CD14-positive monocyte (primary cell): ENCODE data around the gene AMOTL2. TPM values are rescaled to one million over a fixed set of nuclear protein-coding genes. Genes with fewer than 3 reads are reported as not detected.

Experiments used
- DNase-seq, 3 donors: peaks; one replicate each; pipeline ENCODE4 v3.0.0-alpha.2; 2011 to 2022
- H2AFZ ChIP-seq: 2 replicates; pipeline ENCODE4 v1.6.0; 2012; ENCODE audit warnings: mild to moderate bottlenecking, low read depth, low read length, inconsistent platforms; ENCODE audit not compliant: insufficient read depth, poor library complexity, severe bottlenecking
- H3K27ac ChIP-seq, 2 donors: 1 replicate in 1 of 2; 2 replicates in 1 of 2; pipeline ENCODE4 v1.5.1; 2012 to 2013; ENCODE audit warnings: low read length in 2 of 2, control low read depth in 1 of 2, inconsistent platforms in 1 of 2, low read depth in 1 of 2, mild to moderate bottlenecking in 1 of 2
- H3K27me3 ChIP-seq, 2 donors: one replicate each; pipeline versions ENCODE4 v1.6.0 to v1.6.1; 2011 to 2013; ENCODE audit warnings: low read length in 2 of 2; ENCODE audit not compliant: control insufficient read depth in 2 of 2, insufficient read depth in 2 of 2
- H3K36me3 ChIP-seq, 2 donors: replicated peaks in 1 of 2; 1 replicate in 1 of 2; 2 replicates in 1 of 2; pipeline versions ENCODE4 v1.5.1 to v1.6.1; 2012 to 2013; ENCODE audit warnings: low read length in 2 of 2, control low read depth in 1 of 2, inconsistent platforms in 1 of 2, mild to moderate bottlenecking in 1 of 2; ENCODE audit not compliant: insufficient read depth in 2 of 2, control insufficient read depth in 1 of 2
- H3K4me1 ChIP-seq, 2 donors: 1 replicate in 1 of 2; 2 replicates in 1 of 2; pipeline versions ENCODE4 v1.5.1 to v1.6.1; 2012 to 2013; ENCODE audit warnings: low read length in 2 of 2, control low read depth in 1 of 2, inconsistent platforms in 1 of 2, mild to moderate bottlenecking in 1 of 2, moderate library complexity in 1 of 2; ENCODE audit not compliant: insufficient read depth in 2 of 2, control insufficient read depth in 1 of 2
- H3K4me2 ChIP-seq: replicated peaks from 2 replicates; pipeline ENCODE3; 2012; ENCODE audit warnings: low read length, moderate library complexity, mild to moderate bottlenecking; ENCODE audit not compliant: poor library complexity, severe bottlenecking; ENCODE audit errors: extremely low read depth
- H3K4me3 ChIP-seq, 3 experiments: fragments of 200-600 bp in 1 of 3; sonication (generic) in 1 of 3; replicated peaks in 1 of 3; 1 replicate in 2 of 3; 2 replicates in 1 of 3; pipeline ENCODE4 v1.5.1; 2011 to 2013; ENCODE audit warnings: low read length in 3 of 3, mild to moderate bottlenecking in 3 of 3, control low read depth in 2 of 3, low read depth in 2 of 3, inconsistent platforms in 1 of 3, moderate library complexity in 1 of 3
- H3K79me2 ChIP-seq: 2 replicates; pipeline ENCODE4 v1.6.0; 2012; ENCODE audit warnings: mild to moderate bottlenecking, control low read depth, inconsistent platforms, low read length, moderate library complexity; ENCODE audit not compliant: insufficient read depth
- H3K9ac ChIP-seq: 2 replicates; pipeline ENCODE4 v1.6.0; 2017; ENCODE audit warnings: low read length, mild to moderate bottlenecking; ENCODE audit not compliant: insufficient read depth, poor library complexity, severe bottlenecking
- H3K9me3 ChIP-seq, 2 donors: replicated peaks in 1 of 2; 1 replicate in 1 of 2; 2 replicates in 1 of 2; pipeline versions ENCODE4 v1.5.1 to v1.6.1; 2012 to 2013; ENCODE audit warnings: low read length in 2 of 2, control low read depth in 1 of 2; ENCODE audit not compliant: control insufficient read depth in 1 of 2, insufficient read depth in 1 of 2
- H4K20me1 ChIP-seq: 2 replicates; pipeline ENCODE4 v1.6.0; 2012; ENCODE audit warnings: mild to moderate bottlenecking, low read length, control low read depth, moderate library complexity; ENCODE audit not compliant: insufficient read depth
- H3K27ac Mint-ChIP-seq, 7 donors: one replicate each; pipeline ENCODE4 v1.8.0; 2020; ENCODE audit warnings: mild to moderate bottlenecking in 7 of 7, mixed read lengths in 7 of 7, moderate library complexity in 6 of 7, inconsistent platforms in 2 of 7
- H3K27me3 Mint-ChIP-seq, 3 donors: one replicate each; pipeline ENCODE4 v1.8.0; 2021 to 2022; ENCODE audit warnings: low read depth in 3 of 3, mild to moderate bottlenecking in 3 of 3, mixed read lengths in 3 of 3, moderate library complexity in 3 of 3, inconsistent platforms in 1 of 3
- H3K36me3 Mint-ChIP-seq, 2 donors: one replicate each; pipeline ENCODE4 v1.8.0; 2020; ENCODE audit warnings: mixed read lengths in 2 of 2, inconsistent platforms in 1 of 2, mild to moderate bottlenecking in 1 of 2
- H3K4me1 Mint-ChIP-seq: one replicate; pipeline ENCODE4 v1.8.0; 2020; ENCODE audit warnings: mild to moderate bottlenecking, mixed read lengths
- H3K4me3 Mint-ChIP-seq, 2 donors: one replicate each; pipeline ENCODE4 v1.8.0; 2020; ENCODE audit warnings: mild to moderate bottlenecking in 2 of 2, mixed read lengths in 2 of 2, moderate library complexity in 1 of 2
- H3K9me3 Mint-ChIP-seq, 7 donors: one replicate each; pipeline ENCODE4 v1.8.0; 2020 to 2022; ENCODE audit warnings: mixed read lengths in 7 of 7, mild to moderate bottlenecking in 6 of 7, moderate library complexity in 6 of 7, inconsistent platforms in 2 of 7
- WGBS: methylation state at CpG from one replicate; pipeline ENCODE4 v1.1.5; 2013; ENCODE audit warnings: missing lambda C conversion rate; ENCODE audit not compliant: insufficient coverage; 5-methylcytosine and 5-hydroxymethylcytosine counted together
- intact Hi-C, 2 donors: fragments of 100-400 bp; cut with micrococcal nuclease; formaldehyde crosslinking; loops; one replicate each; pipeline versions ENCODE4 v1.15.0 to v1.15.1; 2023
- polyA plus RNA-seq, 3 donors: library from polyadenylated mRNA; depleted of rRNA in 1 of 3; unstranded in 2 of 3; stranded (reverse) in 1 of 3; fragments of 300-500 nt in 2 of 3; fragments of >200 nt in 1 of 3; fragmentation: Illumina TruSeq in 2 of 3; gene quantifications; 1 replicate in 2 of 3; 2 replicates in 1 of 3; pipeline ENCODE4 v1.2.3, GENCODE V29; 2012 to 2021
- TF ChIP-seq, protein P1 (sequence below): fragments of 200-600 bp; IDR thresholded peaks from one replicate; pipeline ENCODE4 v1.8.0; 2022; ENCODE audit warnings: antibody characterized with exemption, mild to moderate bottlenecking

The AMOTL2 gene
- polyA plus RNA-seq, 3 donors: 0.01 TPM; not detected in 2

DNA sequence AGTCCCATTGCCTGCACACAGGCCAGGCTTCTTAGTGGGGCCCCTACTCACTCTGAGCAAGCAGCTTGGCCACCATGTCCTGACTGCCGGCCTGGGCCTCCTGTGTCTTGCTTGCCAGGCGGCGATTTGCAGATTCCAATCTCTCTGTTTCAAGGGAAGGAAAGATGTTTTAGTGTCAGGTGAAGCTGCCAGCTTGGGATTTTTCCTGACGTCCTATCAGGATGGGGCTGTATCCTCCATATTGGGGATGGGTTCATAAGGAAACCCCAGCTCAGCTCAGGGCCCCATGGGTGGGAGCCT is 8.5 kb downstream of the AMOTL2 start:
- H3K4me3 ChIP-seq: no peak overlapping the region
- H3K36me3 ChIP-seq: no peaks in the 10 kb centered on the region
- H3K9me3 Mint-ChIP-seq: peaks cover 0 to 6% (median 0%) of the 10 kb centered on the region in 7 donors
- H3K9me3 ChIP-seq: no peaks in the 10 kb centered on the region
- no peak overlapping the region for H3K4me2 ChIP-seq
- H4K20me1 ChIP-seq: no peaks in the 10 kb centered on the region
- TF ChIP-seq, protein P1, sequence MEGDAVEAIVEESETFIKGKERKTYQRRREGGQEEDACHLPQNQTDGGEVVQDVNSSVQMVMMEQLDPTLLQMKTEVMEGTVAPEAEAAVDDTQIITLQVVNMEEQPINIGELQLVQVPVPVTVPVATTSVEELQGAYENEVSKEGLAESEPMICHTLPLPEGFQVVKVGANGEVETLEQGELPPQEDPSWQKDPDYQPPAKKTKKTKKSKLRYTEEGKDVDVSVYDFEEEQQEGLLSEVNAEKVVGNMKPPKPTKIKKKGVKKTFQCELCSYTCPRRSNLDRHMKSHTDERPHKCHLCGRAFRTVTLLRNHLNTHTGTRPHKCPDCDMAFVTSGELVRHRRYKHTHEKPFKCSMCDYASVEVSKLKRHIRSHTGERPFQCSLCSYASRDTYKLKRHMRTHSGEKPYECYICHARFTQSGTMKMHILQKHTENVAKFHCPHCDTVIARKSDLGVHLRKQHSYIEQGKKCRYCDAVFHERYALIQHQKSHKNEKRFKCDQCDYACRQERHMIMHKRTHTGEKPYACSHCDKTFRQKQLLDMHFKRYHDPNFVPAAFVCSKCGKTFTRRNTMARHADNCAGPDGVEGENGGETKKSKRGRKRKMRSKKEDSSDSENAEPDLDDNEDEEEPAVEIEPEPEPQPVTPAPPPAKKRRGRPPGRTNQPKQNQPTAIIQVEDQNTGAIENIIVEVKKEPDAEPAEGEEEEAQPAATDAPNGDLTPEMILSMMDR: no peak
- WGBS: no CpG with 5 or more reads among the region's 4 CpGs
- H3K4me1 ChIP-seq: peaks cover 7 to 9% of the 10 kb centered on the region in 2 donors
- H3K4me3 Mint-ChIP-seq: no peak overlapping the region
- H3K36me3 Mint-ChIP-seq: no peaks in the 10 kb centered on the region
- H2AFZ ChIP-seq: no peak overlapping the region
- no peak for DNase-seq
- H3K27me3 ChIP-seq: peaks cover 3 to 24% of the 10 kb centered on the region in 2 donors
- H3K79me2 ChIP-seq: no peaks in the 10 kb centered on the region
- H3K4me1 Mint-ChIP-seq: peaks cover 13% of the 10 kb centered on the region
- peaks cover 25 to 43% (median 27%) of the 10 kb centered on the region in 3 donors for H3K27me3 Mint-ChIP-seq
- H3K27ac Mint-ChIP-seq: no peak overlapping the region
- intact Hi-C loops: no loop called here
- no peak overlapping the region for H3K27ac ChIP-seq
- no peak overlapping the region for H3K9ac ChIP-seq

DNA sequence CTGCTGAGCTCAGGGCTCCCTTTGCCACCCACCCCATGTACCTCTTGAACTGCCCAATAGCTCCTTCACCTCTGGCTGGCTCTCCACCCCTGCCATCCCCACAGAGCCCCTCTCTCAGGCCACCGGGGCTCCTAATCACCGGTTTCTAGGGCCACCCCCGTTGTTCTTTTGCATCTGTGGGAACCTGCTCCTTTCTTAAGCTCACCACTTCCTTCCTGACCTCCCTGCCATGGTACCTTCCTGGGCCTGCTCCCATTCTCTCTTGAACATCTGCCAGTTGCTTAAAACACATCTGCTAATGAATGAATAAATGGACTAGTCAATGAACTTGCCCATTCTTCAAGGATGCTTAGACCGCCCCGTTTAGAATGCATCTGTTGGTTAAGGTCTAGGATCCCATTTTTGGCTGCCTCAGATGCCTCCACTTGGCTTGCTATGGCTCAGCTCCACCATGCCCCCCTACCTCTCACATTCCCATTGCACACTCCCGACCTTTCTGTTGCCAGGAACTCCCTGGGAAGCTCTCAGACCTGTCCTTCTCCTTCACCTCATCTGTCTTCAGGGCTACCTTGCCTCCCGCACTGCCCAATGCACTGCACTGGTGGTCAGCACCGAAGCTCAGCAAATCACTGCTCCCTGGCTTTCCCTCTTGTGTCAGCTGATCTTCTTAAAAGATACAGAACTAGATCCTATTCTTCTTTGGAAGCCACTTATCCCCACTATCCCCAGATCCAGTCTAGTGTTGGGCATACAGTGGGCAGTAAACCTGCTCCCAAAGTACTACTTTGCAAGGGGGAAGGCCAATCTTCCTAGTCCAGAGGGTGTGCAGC is 9.1 kb downstream of the AMOTL2 start:
- no peak overlapping the region for H3K4me2 ChIP-seq
- peaks cover 7 to 9% of the 10 kb centered on the region in 2 donors for H3K4me1 ChIP-seq
- no peaks in the 10 kb centered on the region for H3K79me2 ChIP-seq
- H3K36me3 ChIP-seq: no peaks in the 10 kb centered on the region
- peak overlapping the region in 1 of 2 donors; percentile 85 for H3K4me3 Mint-ChIP-seq
- no peak overlapping the region for H3K27ac ChIP-seq
- no peaks in the 10 kb centered on the region for H3K9me3 ChIP-seq
- 45% methylated on average over 6 of the region's 8 CpGs for WGBS
- peaks cover 0 to 6% (median 0%) of the 10 kb centered on the region in 7 donors for H3K9me3 Mint-ChIP-seq
- no peaks in the 10 kb centered on the region for H3K36me3 Mint-ChIP-seq
- H3K27me3 ChIP-seq: peaks cover 3 to 24% of the 10 kb centered on the region in 2 donors
- no peak for DNase-seq
- TF ChIP-seq, protein P1: no peak
- no peak overlapping the region for H3K4me3 ChIP-seq
- H3K9ac ChIP-seq: no peak overlapping the region
- peaks cover 25 to 43% (median 27%) of the 10 kb centered on the region in 3 donors for H3K27me3 Mint-ChIP-seq
- no peaks in the 10 kb centered on the region for H4K20me1 ChIP-seq
- H2AFZ ChIP-seq: no peak overlapping the region
- H3K27ac Mint-ChIP-seq: no peak overlapping the region
- H3K4me1 Mint-ChIP-seq: peaks cover 13% of the 10 kb centered on the region
- intact Hi-C loops: no loop called here
